KMS-11 (cell line): Measurements from ENCODE around the gene ZXDC.

ENCODE experiments used
- H2AFZ ChIP-seq: fragments of 200-600 bp; sonication (generic); 2 replicates; pipeline ENCODE4 v1.6.1; 2016; ENCODE audit warnings: antibody characterized with exemption, mixed run types, low read depth
- H3K27ac ChIP-seq: fragments of 200-600 bp; sonication (generic); 2 replicates; pipeline ENCODE4 v1.6.1; 2016; ENCODE audit warnings: mild to moderate bottlenecking, mixed run types
- H3K27me3 ChIP-seq: fragments of 200-600 bp; sonication (generic); 2 replicates; pipeline ENCODE4 v1.6.1; 2017; ENCODE audit warnings: mild to moderate bottlenecking, low read depth, mixed run types, moderate library complexity; ENCODE audit not compliant: insufficient read depth
- H3K36me3 ChIP-seq: fragments of 200-600 bp; sonication (generic); 2 replicates; pipeline ENCODE4 v1.6.1; 2017; ENCODE audit warnings: mild to moderate bottlenecking, mixed run types; ENCODE audit not compliant: insufficient read depth
- H3K4me1 ChIP-seq: fragments of 200-600 bp; sonication (generic); 2 replicates; pipeline ENCODE4 v1.6.1; 2016; ENCODE audit warnings: mild to moderate bottlenecking, low read depth, mixed run types; ENCODE audit not compliant: poor library complexity, severe bottlenecking
- H3K4me2 ChIP-seq: fragments of 200-600 bp; sonication (generic); 2 replicates; pipeline ENCODE4 v1.7.0; 2016; ENCODE audit warnings: mild to moderate bottlenecking, mixed run types
- H3K4me3 ChIP-seq: fragments of 200-600 bp; sonication (generic); IDR thresholded peaks from 2 replicates; pipeline ENCODE4 v1.6.1; 2017; ENCODE audit warnings: low read depth, low read length, mixed read lengths; ENCODE audit not compliant: insufficient read depth
- H3K79me2 ChIP-seq: fragments of 200-600 bp; sonication (generic); 2 replicates; pipeline ENCODE4 v1.6.1; 2016; ENCODE audit warnings: low read depth, mixed run types; ENCODE audit not compliant: insufficient read depth
- H3K9ac ChIP-seq: fragments of 200-600 bp; sonication (generic); 2 replicates; pipeline ENCODE4 v1.6.1; 2016; ENCODE audit warnings: mild to moderate bottlenecking, mixed run types
- H4K20me1 ChIP-seq: fragments of 200-600 bp; sonication (generic); 2 replicates; pipeline ENCODE4 v1.6.1; 2016; ENCODE audit warnings: mild to moderate bottlenecking, mixed run types; ENCODE audit not compliant: insufficient read depth
- TF ChIP-seq, protein P1 (sequence below): fragments of 200-600 bp; sonication (generic); conservative IDR thresholded peaks from 2 replicates; pipeline ENCODE4 v1.6.1; 2017; ENCODE audit warnings: low read depth, mild to moderate bottlenecking, antibody characterized with exemption, low read length, moderate library complexity, mixed read lengths

Gene ZXDC

GRCh38 chr3:126446791-126447190 is 28.9 kb downstream of the ZXDC start:
- H3K4me1 ChIP-seq, result no peaks in the 10 kb centered on the region
- no peaks in the 10 kb centered on the region for H3K79me2 ChIP-seq
- H3K4me3 ChIP-seq, result no peak overlapping the region
- no peaks in the 10 kb centered on the region for H4K20me1 ChIP-seq
- no peak overlapping the region for H3K9ac ChIP-seq
- H3K27me3 ChIP-seq, result no peaks in the 10 kb centered on the region
- no peak overlapping the region for H2AFZ ChIP-seq
- H3K36me3 ChIP-seq, result no peaks in the 10 kb centered on the region
- no peak overlapping the region for H3K4me2 ChIP-seq
- no peak overlapping the region for H3K27ac ChIP-seq
- TF ChIP-seq, protein P1, sequence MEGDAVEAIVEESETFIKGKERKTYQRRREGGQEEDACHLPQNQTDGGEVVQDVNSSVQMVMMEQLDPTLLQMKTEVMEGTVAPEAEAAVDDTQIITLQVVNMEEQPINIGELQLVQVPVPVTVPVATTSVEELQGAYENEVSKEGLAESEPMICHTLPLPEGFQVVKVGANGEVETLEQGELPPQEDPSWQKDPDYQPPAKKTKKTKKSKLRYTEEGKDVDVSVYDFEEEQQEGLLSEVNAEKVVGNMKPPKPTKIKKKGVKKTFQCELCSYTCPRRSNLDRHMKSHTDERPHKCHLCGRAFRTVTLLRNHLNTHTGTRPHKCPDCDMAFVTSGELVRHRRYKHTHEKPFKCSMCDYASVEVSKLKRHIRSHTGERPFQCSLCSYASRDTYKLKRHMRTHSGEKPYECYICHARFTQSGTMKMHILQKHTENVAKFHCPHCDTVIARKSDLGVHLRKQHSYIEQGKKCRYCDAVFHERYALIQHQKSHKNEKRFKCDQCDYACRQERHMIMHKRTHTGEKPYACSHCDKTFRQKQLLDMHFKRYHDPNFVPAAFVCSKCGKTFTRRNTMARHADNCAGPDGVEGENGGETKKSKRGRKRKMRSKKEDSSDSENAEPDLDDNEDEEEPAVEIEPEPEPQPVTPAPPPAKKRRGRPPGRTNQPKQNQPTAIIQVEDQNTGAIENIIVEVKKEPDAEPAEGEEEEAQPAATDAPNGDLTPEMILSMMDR, result no peak

DNA sequence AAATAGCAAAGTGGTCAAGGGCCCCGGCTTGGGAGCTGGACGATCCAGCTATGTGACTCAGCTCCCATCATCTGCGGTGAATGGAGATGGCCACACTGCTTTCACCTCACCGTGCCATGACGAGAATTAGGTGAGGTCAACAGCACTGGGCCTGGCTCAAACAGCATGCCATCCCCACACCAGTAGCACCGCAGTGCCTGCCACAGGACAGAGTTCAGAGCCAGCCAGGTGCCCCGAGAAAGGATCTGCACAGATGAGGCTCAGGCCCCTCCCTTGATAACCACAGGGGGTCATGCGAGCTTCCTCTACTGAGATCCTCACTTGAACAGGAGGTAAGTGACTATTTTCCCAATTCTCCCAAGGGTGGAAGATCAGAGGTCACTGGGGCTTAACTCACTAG is 29.4 kb downstream of the ZXDC start:
- Histone ChIP-seq H3K4me3 (no peak overlapping the region), H3K27me3 (no peaks in the 10 kb centered on the region)

GRCh38 chr3:126445506-126445905 is 30.2 kb downstream of the ZXDC start:
- no peaks in the 10 kb centered on the region for H3K36me3 ChIP-seq
- H3K79me2 ChIP-seq, result no peaks in the 10 kb centered on the region
- TF ChIP-seq, protein P1, result no peak

More for the DNA sequence above, 29.4 kb downstream of the ZXDC start:
- Histone ChIP-seq H3K27ac (no peak overlapping the region), H3K4me1 (no peaks in the 10 kb centered on the region), H3K4me2 (no peak overlapping the region), H4K20me1 (no peaks in the 10 kb centered on the region), H3K9ac (no peak overlapping the region), H3K36me3 (no peaks in the 10 kb centered on the region), H2AFZ (no peak overlapping the region), H3K79me2 (no peaks in the 10 kb centered on the region)
- TF ChIP-seq, protein P1, result no peak

DNA sequence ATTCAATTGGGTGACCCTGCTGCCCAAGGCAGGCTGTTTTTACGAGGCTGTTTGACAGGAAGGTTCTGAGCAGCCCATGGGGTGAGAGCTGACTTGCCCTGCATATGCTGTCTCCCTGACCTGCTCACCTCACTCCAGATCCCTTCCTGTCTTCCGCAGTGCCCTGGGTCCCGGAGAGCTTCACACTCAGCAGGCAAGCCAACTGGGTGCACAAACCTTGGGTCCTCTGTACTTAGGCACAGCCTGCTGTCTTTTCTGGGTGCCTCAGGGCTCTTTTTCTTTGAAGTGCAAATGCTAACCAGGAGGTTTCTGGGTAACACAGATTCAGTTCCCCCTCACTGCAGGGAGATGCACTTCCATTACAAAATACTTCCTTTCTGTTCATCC is 32.8 kb downstream of the ZXDC start:
- Histone ChIP-seq H2AFZ (no peak overlapping the region), H3K36me3 (no peaks in the 10 kb centered on the region), H3K4me1 (no peaks in the 10 kb centered on the region), H4K20me1 (no peaks in the 10 kb centered on the region), H3K9ac (no peak overlapping the region), H3K79me2 (no peaks in the 10 kb centered on the region), H3K27me3 (no peaks in the 10 kb centered on the region), H3K4me3 (no peak overlapping the region), H3K4me2 (no peak overlapping the region), H3K27ac (no peak overlapping the region)
- TF ChIP-seq, protein P1, result no peak

More at GRCh38 chr3:126445506-126445905, 30.2 kb downstream of the ZXDC start:
- H3K27ac ChIP-seq, result no peak overlapping the region
- no peaks in the 10 kb centered on the region for H4K20me1 ChIP-seq
- H3K27me3 ChIP-seq, result no peaks in the 10 kb centered on the region
- no peak overlapping the region for H3K4me3 ChIP-seq
- H3K9ac ChIP-seq, result no peak overlapping the region
- no peak overlapping the region for H2AFZ ChIP-seq
- H3K4me2 ChIP-seq, result no peak overlapping the region
- H3K4me1 ChIP-seq, result no peaks in the 10 kb centered on the region
